Adipocyte (in vitro differentiated cells): ENCODE data around the gene DNMT3A.

Experiments used
- DNase-seq: peaks from one replicate; pipeline ENCODE4 v3.0.0-alpha.2; 2015; ENCODE audit warnings: low read depth
- H3K27me3 ChIP-seq: replicated peaks from 2 replicates; pipeline ENCODE4 v1.7.0; 2013; ENCODE audit warnings: mild to moderate bottlenecking, low read length, moderate library complexity; ENCODE audit not compliant: control insufficient read depth, insufficient read depth
- H3K36me3 ChIP-seq: 2 replicates; pipeline ENCODE4 v1.7.0; 2013; ENCODE audit warnings: low read length, mild to moderate bottlenecking, moderate library complexity; ENCODE audit not compliant: control insufficient read depth, insufficient read depth, severe bottlenecking
- H3K4me1 ChIP-seq: 2 replicates; pipeline ENCODE4 v1.7.0; 2013; ENCODE audit warnings: mild to moderate bottlenecking, low read length, moderate library complexity; ENCODE audit not compliant: control insufficient read depth, insufficient read depth
- H3K4me3 ChIP-seq: 2 replicates; pipeline ENCODE4 v1.7.0; 2013; ENCODE audit warnings: mild to moderate bottlenecking, low read length, moderate library complexity
- H3K9ac ChIP-seq: 2 replicates; pipeline ENCODE4 v1.7.0; 2013; ENCODE audit warnings: mild to moderate bottlenecking, low read length, moderate library complexity
- H3K9me3 ChIP-seq: 2 replicates; pipeline ENCODE4 v1.7.0; 2013; ENCODE audit warnings: mild to moderate bottlenecking, low read length, moderate library complexity; ENCODE audit not compliant: control insufficient read depth

The DNMT3A gene

GRCh38 chr2:25371253-25372241, 29.8 kb upstream of the DNMT3A start:
- no peak for DNase-seq
- Histone ChIP-seq H3K4me3 (no peak overlapping the region), H3K4me1 (no peaks in the 10 kb centered on the region), H3K36me3 (no peaks in the 10 kb centered on the region), H3K27me3 (no peaks in the 10 kb centered on the region), H3K9ac (no peak overlapping the region), H3K9me3 (no peaks in the 10 kb centered on the region)

GRCh38 chr2:25369876-25370275, 28.2 kb upstream of the DNMT3A start:
- no peaks in the 10 kb centered on the region for H3K27me3 ChIP-seq
- H3K36me3 ChIP-seq = no peaks in the 10 kb centered on the region
- H3K4me1 ChIP-seq = no peaks in the 10 kb centered on the region
- H3K9me3 ChIP-seq = no peaks in the 10 kb centered on the region
- H3K4me3 ChIP-seq = no peak overlapping the region
- no peak for DNase-seq
- H3K9ac ChIP-seq = no peak overlapping the region

GRCh38 chr2:25369439-25369838, 27.7 kb upstream of the DNMT3A start:
- H3K9me3 ChIP-seq = no peaks in the 10 kb centered on the region
- H3K4me3 ChIP-seq = no peak overlapping the region
- H3K4me1 ChIP-seq = no peaks in the 10 kb centered on the region
- H3K36me3 ChIP-seq = no peaks in the 10 kb centered on the region
- no peak overlapping the region for H3K9ac ChIP-seq
- H3K27me3 ChIP-seq = no peaks in the 10 kb centered on the region
- no peak for DNase-seq

GRCh38 chr2:25368660-25369059, 26.9 kb upstream of the DNMT3A start:
- no peak overlapping the region for H3K9ac ChIP-seq
- no peaks in the 10 kb centered on the region for H3K27me3 ChIP-seq
- no peaks in the 10 kb centered on the region for H3K9me3 ChIP-seq
- H3K36me3 ChIP-seq = no peaks in the 10 kb centered on the region
- H3K4me3 ChIP-seq = no peak overlapping the region
- DNase-seq = peak; percentile 69
- H3K4me1 ChIP-seq = no peaks in the 10 kb centered on the region

- Histone ChIP-seq H3K9ac (no peak overlapping the region), H3K36me3 (no peaks in the 10 kb centered on the region), H3K27me3 (no peaks in the 10 kb centered on the region), H3K4me1 (peaks cover 3% of the 10 kb centered on the region), H3K9me3 (no peaks in the 10 kb centered on the region), H3K4me3 (no peak overlapping the region)
- no peak for DNase-seq
Measured at GRCh38 chr2:25367296-25367695, 25.6 kb upstream of the DNMT3A start.

- Histone ChIP-seq H3K4me3 (no peak overlapping the region), H3K9ac (no peak overlapping the region), H3K27me3 (no peaks in the 10 kb centered on the region), H3K36me3 (no peaks in the 10 kb centered on the region), H3K9me3 (no peaks in the 10 kb centered on the region), H3K4me1 (peaks cover 5% of the 10 kb centered on the region)
- DNase-seq = no peak
Measured at GRCh38 chr2:25366629-25367028, 24.9 kb upstream of the DNMT3A start.

GRCh38 chr2:25365241-25365640, 23.5 kb upstream of the DNMT3A start:
- Histone ChIP-seq H3K9ac (no peak overlapping the region), H3K36me3 (no peaks in the 10 kb centered on the region), H3K27me3 (no peaks in the 10 kb centered on the region), H3K4me3 (no peak overlapping the region), H3K9me3 (no peaks in the 10 kb centered on the region), H3K4me1 (peaks cover 5% of the 10 kb centered on the region)
- DNase-seq = no peak

GRCh38 chr2:25363733-25364132, 22.0 kb upstream of the DNMT3A start:
- no peak for DNase-seq
- no peak overlapping the region for H3K9ac ChIP-seq
- H3K4me3 ChIP-seq = no peak overlapping the region
- no peaks in the 10 kb centered on the region for H3K9me3 ChIP-seq
- no peaks in the 10 kb centered on the region for H3K36me3 ChIP-seq
- H3K27me3 ChIP-seq = no peaks in the 10 kb centered on the region
- H3K4me1 ChIP-seq = peaks cover 5% of the 10 kb centered on the region

GRCh38 chr2:25362434-25363145, 20.9 kb upstream of the DNMT3A start:
- Histone ChIP-seq H3K36me3 (no peaks in the 10 kb centered on the region), H3K27me3 (no peaks in the 10 kb centered on the region), H3K9ac (peak overlapping the region; percentile 54), H3K4me1 (peaks cover 5% of the 10 kb centered on the region), H3K9me3 (no peaks in the 10 kb centered on the region), H3K4me3 (peak overlapping the region; percentile 73)
- no peak for DNase-seq

- Histone ChIP-seq H3K9ac (peak overlapping the region; percentile 54), H3K27me3 (no peaks in the 10 kb centered on the region), H3K4me3 (peak overlapping the region; percentile 73), H3K36me3 (no peaks in the 10 kb centered on the region), H3K9me3 (no peaks in the 10 kb centered on the region), H3K4me1 (peaks cover 5% of the 10 kb centered on the region)
- DNase-seq = peak; percentile 96
Measured at GRCh38 chr2:25362049-25362433, 20.3 kb upstream of the DNMT3A start.

- Histone ChIP-seq H3K4me3 (peak overlapping the region; percentile 73), H3K4me1 (peaks cover 5% of the 10 kb centered on the region), H3K9ac (peak overlapping the region; percentile 30), H3K27me3 (no peaks in the 10 kb centered on the region), H3K36me3 (no peaks in the 10 kb centered on the region), H3K9me3 (no peaks in the 10 kb centered on the region)
- DNase-seq = no peak
Measured at GRCh38 chr2:25361261-25362048, 19.7 kb upstream of the DNMT3A start.
